ENCODE results near the gene OGA.

The OGA gene

DNA sequence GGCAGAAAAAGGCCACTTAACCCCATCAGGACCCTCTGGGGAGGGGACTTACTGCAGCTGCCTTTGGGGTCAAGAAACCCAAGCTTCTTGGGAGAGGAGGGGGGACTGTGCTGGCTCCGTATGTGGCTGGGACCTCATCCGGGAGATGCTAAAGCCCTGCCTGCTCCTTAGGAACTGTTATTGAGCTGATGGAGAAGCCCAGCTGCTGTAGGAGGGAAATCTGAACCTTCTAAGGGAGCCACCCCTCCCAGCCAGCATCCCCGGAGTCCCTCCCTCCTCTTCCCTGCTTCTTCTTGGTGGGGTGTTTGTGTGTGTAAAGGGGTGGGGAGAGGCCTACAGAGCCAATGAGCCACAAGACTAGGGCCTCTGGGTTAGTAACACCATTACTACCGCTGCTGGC lies 17.1 kb upstream of the OGA start:
- DNase-seq = no peak

DNA sequence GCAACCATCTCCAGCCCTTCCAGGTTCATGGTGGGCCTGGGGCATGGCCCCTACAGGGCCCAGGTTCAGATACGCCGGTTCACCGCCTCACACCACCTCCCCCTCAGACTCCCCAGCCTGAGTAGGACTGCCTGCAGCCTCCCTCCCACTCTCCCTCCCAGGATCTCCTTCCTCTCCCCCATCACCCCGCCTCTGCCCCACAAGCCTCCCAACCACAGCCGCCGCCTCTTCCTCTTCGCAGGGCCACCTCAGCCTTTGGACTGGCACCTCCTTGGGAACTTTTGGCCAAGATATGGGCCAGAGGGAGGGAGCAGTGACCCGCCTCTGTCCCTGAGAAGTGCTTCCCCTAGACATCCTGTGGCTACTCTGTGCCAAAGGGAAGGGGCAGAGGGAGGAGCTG lies 16.1 kb upstream of the OGA start:
- DNase-seq = no peak

DNA sequence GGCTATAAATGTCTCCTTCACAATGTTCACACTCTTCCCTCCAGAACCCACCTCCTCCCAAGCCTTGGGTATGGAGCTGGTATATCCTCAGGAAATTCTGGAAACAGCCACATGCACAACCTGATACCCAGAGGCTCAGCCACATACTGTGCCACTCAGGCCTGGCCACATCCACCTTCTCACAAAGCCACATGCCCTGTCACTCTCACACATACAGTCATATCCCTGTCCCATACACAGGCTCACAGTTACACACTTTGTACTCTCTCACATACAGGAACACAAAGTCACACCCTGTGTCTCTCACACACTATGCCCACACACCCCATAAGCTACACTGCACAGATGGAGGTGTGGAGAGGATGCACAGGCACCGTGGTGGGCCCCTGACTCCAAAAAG lies 15.2 kb upstream of the OGA start:
- DNase-seq = no peak

DNA sequence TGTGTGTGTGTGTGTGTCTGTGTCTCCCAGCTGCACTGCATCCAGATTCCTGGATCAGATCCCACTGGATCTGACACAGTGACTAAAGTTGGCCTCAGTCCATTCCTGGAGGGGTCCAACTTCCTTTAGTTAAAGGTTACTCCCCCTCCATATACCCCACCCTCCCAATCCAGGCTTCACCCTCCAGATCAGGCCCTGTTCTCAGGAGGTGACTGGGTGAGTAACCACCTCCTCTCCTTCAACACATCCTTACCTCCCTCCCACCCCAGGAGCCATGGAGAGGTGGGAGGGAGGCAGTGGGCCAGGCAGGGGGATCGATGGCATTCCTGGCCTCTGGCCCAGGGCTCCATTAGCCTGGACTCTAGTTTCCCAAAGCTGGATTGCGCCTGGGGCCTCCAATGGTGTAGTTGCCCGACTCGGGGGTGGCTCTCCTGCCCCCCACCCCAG lies 14.1 kb upstream of the OGA start:
- DNase-seq = no peak

DNA sequence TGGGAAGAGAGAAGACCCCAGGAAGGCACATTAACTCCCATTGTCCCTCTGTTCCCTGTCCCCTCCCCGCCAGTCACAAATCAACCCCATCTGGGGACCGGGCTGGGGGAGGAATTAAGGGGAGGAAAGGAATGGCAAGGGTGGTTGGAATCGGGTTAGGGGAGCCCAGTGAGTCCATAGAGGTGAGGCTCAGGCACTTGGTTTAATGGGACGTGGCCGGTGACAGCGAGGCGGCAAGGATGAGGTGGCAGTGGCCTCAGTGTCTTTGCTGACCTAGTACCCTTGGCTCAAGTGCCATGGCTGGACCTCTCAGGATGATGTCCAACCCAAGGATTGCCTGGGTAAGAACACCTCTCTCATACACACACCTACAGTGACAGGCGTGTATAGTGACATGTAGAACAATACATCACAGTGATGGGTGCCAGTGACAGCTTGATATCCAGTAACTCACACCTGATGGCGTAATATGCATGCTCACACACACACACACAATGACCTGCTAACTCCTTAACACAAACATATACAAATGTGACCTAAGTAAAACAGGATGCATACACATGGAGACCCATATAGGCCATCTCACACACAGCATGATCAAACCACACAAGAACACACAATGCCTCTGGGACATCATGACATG lies 13.0 kb upstream of the OGA start:
- no peak for DNase-seq

DNA sequence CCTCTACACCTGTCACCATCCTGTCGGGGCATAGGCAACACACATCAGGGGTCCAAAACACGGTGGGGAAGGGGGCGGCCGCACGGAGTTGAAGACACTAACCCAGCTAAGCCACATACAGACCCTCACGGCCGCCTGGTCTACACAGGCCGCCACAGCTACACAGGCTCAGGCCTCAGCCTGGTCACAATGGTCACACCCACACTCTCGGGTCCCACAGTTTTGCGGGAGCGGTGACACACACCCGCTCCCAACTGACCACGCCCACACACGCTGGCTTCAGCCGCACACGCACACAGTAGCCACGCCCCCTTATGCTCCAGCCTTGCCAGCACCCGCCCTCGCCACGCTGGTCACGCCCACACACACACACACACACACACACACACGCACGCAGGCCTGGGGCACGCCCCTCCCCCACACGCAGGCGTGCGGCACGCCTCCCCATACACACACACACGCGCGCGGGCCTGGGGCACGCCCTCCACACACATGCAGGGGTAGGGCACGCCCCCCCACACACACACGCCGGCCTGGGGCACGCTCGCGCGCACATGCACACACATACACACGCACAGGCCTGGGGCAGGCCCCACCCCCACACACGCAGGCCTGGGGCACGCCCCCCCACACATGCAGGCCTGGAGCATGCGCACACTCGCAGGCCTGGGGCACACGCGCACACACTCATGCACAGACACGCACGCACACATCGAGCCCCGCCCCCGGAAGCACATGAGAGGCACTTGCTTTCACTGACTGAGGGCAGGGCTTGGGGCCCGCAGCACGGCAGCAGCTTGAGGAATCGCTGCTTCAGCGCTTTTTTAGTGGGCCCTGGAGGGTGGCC lies 12.3 kb upstream of the OGA start:
- DNase-seq = no peak

DNA sequence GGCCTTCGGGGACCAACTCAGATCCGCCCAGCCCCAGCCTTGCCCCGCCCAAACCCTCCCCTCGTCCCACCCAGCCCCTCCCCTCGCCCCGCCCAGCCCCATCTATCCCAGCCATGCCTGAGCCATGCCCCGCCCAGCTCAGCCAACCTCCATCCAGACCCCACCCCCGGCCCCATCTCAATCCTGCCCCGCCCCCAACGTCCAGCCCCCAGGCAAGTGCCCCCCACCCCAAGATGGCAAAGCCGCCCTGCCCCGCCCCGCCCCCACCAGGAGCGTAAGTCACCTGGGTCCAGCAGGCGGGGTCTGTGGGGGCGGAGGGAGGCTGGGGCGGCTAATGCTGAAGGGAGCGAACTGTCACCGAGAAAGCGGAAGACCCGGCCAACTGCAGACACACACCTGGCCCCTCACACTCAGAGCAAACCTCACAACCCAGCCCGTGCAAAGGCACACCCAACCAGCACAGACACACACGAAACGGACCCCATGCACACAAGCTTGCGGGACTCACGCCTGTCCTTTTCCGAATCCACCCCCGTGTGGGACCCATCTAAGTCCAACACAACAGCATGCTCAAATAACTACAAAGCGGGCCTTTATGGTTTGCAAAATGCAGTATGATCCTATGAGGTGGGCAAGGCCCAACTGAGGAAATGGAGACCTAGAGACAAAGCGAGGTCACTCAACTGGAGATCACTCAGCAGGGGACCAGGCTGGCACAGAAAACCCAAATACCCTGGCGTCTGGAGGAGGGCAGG lies 11.5 kb upstream of the OGA start:
- DNase-seq = no peak

DNA sequence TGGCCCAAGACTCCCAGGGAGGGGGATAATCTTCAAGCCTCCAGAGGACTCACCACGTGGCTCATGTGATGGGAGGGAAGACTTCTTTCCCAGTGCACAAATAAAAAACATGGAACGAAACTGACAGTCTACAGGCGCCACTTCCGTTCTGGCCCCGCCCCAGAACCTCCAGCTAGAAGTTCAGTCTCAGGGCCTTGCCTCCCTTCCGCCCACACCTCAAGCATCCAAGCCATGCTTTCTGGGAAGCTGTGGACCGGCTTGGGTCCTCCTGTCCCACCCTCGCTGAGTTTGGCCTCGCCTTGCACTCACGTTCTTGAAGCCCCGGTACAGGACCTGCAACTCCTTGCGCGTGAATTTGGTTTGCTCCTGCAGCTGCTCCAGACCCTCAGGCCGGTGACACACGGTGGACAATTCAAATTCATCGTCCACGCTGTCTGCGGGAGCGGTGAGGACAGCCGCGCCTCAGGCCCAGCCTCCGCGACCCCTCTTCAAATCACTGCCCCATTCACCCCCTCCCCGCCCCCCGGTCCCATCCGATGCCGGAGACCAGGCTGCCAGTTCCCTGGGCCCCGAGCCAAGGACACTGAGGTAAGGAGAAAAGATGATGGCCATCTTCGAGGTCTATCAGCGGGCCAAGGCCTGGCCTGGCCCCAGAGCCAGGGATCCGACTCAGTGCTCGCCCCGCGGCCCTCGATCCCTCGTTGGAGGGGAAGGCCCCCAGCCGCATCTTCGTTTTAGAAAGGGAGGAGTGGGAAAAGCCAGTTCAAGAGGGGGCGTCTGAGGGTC lies 10.7 kb upstream of the OGA start:
- no peak for DNase-seq

DNA sequence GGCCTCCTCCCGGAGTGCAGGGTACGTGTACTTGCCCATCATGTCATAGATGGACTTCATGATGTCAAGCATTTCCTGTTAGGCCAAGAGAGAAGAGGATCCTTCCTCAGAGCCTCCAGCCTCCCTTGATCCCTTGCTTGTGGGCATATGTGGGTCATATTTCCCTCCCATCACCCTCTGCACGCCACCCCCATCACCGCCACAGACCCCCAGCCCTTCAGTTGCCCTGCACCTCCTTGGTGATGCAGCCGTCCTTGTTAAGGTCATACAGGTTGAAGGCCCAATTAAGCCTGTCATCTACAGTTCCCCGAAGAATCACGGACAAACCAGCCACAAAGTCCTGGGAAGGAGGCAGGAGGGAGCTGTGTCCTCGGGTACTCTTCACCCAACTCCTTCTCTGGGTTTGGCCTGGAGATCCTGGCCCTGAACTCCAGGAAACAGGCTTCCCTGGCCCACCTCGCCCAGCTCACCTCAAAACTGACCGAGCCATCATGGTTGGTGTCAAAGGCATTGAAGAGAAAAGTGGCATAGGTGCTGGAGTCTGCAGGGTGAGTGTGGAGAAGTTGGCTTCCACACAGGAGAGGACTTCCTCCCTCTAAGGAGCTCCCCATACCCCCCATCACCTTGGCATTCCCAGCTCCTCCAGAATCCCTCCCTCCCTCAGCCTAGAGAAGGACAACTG lies 9.8 kb upstream of the OGA start:
- no peak for DNase-seq

DNA sequence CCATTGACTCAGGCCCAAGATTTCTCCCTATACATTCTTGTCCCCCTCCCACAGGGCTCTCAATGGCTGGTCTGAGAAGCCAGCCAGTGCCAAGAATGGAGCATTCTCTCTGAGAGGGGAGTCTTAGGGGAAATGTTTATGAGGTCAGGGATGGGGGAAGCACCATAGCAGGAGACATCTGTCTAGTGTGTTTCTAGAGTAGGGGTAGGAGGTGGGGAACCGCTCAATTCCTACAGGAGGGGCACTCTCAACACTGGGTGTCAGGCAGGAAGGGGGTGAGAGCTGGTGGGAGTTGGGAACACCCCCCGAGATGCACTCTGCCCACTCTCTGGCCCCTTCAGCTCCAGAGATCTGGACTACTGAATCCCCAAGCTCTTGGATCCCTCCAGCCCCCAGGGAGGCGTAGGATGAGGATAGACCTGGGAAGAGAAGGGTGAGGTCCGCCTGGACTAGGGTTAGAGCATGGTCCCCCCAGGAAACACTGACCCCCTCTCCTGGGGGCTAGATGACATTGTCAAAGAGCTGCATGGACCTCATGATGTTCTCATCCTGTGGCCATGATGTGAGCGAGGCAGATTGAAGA lies 8.7 kb upstream of the OGA start:
- no peak for DNase-seq

DNA sequence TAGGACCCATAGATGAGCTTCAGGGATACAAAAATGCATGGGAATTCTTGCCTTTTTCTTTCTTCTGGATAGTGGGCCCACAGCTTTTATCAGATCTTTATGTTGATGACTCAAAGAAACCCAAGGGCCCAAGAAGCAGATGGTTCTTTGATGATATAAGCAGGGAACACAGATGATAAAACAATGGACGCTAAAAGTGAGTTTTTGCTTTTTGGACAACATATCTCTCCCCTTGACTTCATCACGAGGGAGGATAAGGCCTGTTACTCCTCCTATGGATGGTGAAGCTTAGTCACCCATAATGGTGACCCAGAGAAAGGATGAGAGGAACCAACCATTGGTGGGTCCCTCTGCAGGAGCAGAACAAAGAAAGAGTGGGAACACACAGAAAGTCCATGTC lies 6.5 kb upstream of the OGA start:
- DNase-seq = no peak

DNA sequence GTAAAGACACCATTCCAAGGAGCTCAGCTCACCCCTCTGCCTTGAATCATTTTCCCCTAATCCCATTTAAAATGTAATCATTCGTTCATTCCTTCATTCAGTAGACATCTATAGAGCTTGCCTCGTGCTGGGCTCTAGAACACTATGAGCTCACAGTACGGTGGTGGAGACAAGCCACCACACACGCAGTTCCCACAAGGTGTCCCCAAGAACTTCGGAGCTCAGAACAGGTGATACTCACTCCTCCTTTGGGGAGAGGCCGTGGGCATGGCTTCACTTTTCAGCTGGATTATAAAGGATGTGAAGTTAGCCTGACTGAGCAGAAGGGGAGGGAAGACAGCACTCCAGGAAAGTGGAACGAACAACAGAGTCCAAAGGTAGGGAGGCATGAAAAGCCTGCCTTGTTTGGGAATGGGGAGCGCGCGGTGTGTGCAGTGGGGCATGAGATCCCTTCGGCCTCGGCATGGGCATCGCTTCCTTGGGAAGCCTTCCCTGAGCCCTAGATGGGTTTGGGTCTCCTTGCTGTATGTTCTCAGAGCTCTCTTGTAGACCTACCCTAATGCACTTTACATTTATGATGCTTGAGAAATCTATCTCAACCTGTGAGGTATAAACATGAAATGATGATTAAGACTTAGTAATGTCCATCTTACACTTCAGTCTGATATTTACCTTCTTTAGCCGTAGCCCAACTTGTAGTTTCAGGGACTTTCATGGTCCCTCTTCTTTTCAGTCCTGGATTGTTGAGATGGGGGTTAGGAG lies 809 bp upstream of the OGA start:
- peak; percentile 45 for DNase-seq

DNA sequence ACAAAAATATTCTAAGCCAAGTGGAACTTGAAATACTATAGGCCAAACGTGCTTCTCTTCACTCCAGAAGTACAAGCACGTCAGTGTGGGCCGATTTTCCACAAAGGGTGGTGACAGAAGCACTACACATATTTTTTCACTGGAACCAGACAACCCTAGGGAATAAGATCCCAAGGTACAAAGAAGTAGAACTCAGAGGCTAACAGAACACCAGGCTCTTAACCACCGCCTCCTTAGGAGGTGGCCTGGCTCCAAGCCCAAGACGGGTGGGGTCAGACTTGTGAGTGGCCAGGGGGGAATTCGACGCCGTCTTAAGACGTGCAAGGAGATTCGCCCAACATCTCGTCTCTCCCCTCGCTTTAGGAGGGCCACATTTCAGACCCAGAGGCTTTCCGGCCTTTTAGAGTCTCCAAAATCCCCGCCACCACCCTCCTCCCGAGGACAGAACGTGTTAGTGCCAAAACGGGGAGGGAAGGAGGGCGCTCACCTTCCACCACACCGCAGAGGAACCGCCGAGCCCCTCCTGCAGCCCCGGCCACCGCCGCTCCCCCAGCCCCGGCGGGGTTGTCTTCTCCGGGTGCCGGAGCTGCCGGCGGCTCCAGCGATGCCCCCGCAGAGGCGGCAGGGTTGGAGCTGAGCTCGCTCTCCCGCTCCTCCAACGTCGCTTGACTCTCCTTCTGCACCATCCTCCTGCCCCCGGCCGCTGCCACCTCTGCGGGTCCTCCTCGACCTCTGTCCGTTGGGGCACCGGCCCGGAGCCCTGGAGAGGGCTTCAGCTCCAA lies 716 bp downstream of the OGA start:
- no peak for DNase-seq

DNA sequence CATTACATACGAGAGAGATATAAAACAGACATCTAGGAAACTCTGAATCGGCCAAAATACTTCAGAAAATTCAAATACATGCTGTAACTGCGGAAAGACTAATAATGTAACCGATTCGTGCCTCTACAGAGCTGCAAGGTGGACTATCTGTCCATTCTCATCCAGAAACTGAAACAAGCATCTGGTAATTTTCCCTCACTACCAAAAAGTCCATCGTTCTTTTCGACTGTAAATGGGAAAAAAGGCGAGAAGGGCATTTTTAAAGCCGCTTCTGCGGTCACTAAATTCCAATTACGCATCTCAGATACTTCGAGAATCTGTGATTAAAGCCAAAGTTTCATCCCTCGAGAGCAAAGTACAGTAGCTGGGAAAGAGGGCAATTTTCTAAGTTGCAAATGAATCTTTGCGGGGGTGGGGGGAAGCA lies 1.3 kb downstream of the OGA start:
- no peak for DNase-seq

DNA sequence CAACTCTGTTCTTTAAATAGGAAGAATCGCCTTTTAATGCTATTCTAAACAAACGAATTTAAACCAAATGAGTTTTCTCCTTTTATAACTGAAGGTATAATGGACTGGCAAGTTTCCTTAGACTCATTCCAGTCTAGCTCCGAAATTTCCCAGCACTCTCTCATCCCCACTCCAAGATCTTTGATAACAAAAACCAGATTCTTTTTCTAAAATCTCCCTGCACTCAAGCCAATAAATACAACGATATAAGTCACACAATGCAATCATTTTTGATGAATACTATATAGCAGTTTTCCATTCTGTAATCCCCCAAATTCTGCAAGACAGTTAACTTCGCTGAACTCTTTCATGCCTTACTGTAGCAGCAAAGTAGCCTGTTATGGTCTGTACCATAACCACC lies 1.9 kb downstream of the OGA start:
- no peak for DNase-seq

DNA sequence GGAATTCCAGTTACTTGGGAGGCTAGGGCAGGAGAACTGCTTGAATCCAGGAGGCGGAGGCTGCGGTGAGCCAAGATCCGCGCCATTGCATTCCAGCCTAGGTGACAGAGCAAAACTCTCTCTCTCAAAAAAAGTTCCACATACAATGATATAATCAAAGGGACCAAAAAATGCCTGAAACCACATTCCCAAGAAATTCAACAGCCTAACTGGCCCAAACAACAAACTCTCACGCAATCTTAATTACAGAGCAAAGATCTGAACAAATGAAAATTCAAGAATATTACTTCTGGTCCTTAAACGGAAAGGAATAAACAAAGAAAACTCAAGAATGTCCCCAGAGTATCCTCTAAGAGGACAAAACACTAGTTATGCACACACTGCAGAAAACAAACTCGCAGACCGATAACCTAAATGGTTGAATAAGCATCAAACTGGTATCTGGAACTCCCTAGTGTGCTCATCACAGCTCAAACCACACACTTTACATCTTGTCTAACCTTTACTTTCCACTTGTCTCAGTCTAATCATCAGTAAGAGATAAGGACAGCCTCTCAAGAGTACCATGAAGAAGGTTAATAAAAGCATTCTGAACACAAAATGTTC lies 3.7 kb downstream of the OGA start:
- DNase-seq = no peak

DNA sequence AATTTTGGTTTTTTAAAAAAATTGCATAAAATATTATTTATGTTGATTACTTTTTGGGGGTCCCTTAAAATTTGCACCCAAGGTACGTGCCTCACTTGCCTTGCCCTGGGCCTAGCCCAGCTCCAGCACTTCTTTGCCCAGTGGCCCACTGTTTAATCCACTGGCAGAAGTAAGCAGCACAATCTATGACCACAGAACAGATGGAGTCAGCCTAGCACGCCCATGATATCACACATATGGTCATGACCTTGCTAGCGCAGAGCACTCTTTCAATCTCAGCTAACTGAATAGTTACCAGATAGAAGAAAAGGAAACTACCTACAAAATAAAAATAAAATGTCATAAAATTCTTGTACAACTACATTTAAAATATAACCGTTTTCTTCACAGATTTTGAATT lies 5.6 kb downstream of the OGA start:
- DNase-seq = no peak

DNA sequence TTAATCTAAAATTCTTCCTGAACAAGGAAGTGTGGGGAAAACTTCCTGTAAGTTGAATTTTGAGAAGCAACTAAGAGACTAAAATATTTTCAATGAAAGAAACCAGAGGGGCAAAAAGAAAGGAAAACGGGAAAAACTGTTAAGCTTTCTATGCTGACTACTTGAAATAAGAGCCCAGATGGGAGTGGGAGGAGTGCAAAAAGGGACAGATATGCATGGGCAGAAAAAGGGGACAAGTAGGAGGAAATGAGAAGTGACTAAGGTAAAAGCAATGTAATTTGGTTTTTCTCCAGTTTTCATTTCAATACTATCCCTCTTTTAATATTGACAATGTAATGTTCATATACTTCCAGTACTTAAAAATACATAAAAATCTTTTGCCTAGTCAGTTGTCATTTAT lies 11.1 kb downstream of the OGA start:
- no peak for DNase-seq

DNA sequence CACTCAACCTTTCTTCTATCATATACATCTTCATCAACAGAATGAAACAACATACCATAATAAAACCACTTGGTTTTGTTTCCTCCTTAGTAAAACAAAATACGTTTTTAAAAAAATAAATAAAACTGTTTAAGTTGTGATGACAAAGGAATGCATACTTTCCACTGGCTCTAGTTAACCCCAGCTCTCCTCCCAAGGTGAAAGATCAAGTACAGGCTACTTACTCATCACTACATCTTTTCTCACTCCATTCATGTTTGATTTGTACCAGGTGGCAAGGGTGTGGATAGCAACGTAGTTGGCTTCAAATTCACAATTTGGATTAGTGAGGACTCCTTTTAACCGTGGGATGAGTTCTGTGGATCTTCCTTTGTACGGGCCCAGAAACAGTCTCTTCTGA lies 14.7 kb downstream of the OGA start:
- no peak for DNase-seq
